GM12878 (cell line): ENCODE measurements around the gene C17orf78. TPM values are rescaled to one million over a fixed set of nuclear protein-coding genes. Genes with fewer than 3 reads are reported as not detected.

ENCODE experiments used
- DPF2 ChIP-seq: fragments of 450-650 bp; IDR thresholded peaks from 2 replicates; pipeline ENCODE4 v1.6.1; 2017; ENCODE audit warnings: mild to moderate bottlenecking
- EZH2 ChIP-seq: IDR thresholded peaks from 2 replicates; pipeline ENCODE4 v1.6.1; 2012; ENCODE audit warnings: low read depth, mild to moderate bottlenecking, control low read depth, inconsistent platforms, low read length, borderline replicate concordance; ENCODE audit not compliant: control insufficient read depth
- IRF3 ChIP-seq: fragments of 450-650 bp; IDR thresholded peaks from 2 replicates; pipeline ENCODE4 v1.6.1; 2014; ENCODE audit warnings: mild to moderate bottlenecking
- MEF2A ChIP-seq: IDR thresholded peaks from 2 replicates; pipeline ENCODE4 v1.6.1; 2011; ENCODE audit warnings: low read depth, mild to moderate bottlenecking, low read length, moderate library complexity; ENCODE audit not compliant: insufficient read depth
- MTA3 ChIP-seq: IDR thresholded peaks from 2 replicates; pipeline ENCODE4 v1.6.1; 2012; ENCODE audit warnings: low read length, inconsistent platforms, borderline replicate concordance
- NFYB ChIP-seq: IDR thresholded peaks from 2 replicates; pipeline ENCODE4 v1.6.1; 2011; ENCODE audit warnings: low read depth, mild to moderate bottlenecking, low read length, improper control_type of control experiment, moderate library complexity; ENCODE audit not compliant: insufficient read depth
- NRF1 ChIP-seq: conservative IDR thresholded peaks from 2 replicates; pipeline ENCODE4 v1.6.1; 2011; ENCODE audit warnings: mild to moderate bottlenecking, low read depth, low read length, improper control_type of control experiment
- PAX5 ChIP-seq: IDR thresholded peaks from 2 replicates; pipeline ENCODE4 v1.6.1; 2011; ENCODE audit warnings: low read depth, low read length, borderline replicate concordance
- PKNOX1 ChIP-seq: fragments of 450-650 bp; IDR thresholded peaks from 2 replicates; pipeline ENCODE4 v1.6.1; 2016; ENCODE audit warnings: mild to moderate bottlenecking
- PML ChIP-seq: IDR thresholded peaks from 2 replicates; pipeline ENCODE4 v1.6.1; 2012; ENCODE audit warnings: low read length, inconsistent platforms
- SPI1 ChIP-seq: IDR thresholded peaks from 2 replicates; pipeline ENCODE4 v1.6.1; 2011; ENCODE audit warnings: low read depth, mild to moderate bottlenecking, low read length, moderate library complexity, borderline replicate concordance; ENCODE audit not compliant: insufficient read depth
- SREBF2 ChIP-seq: IDR thresholded peaks from 2 replicates; pipeline ENCODE4 v1.6.1; 2012; ENCODE audit warnings: mild to moderate bottlenecking, low read length
- SRF ChIP-seq, 2 experiments: IDR thresholded peaks; 2 replicates each; pipeline ENCODE4 v1.6.1; 2011; ENCODE audit warnings: low read depth in 2 of 2, low read length in 2 of 2, mild to moderate bottlenecking in 1 of 2, moderate library complexity in 1 of 2
- USF1 ChIP-seq: IDR thresholded peaks from 2 replicates; pipeline ENCODE4 v1.6.1; 2011; ENCODE audit warnings: borderline replicate concordance, low read depth, mild to moderate bottlenecking, moderate library complexity, mixed read lengths, low read length; ENCODE audit not compliant: insufficient read depth; ENCODE audit errors: extremely low read length
- ZBTB33 ChIP-seq: fragments of 450-650 bp; IDR thresholded peaks from 2 replicates; pipeline ENCODE4 v1.6.1; 2017; ENCODE audit warnings: mild to moderate bottlenecking
- ZBTB4 ChIP-seq: fragments of 450-650 bp; formaldehyde crosslinking; IDR thresholded peaks from 2 replicates; pipeline ENCODE4 v1.4.0; 2022; ENCODE audit warnings: mild to moderate bottlenecking, moderate library complexity
- ZNF592 ChIP-seq: fragments of 450-650 bp; IDR thresholded peaks from 2 replicates; pipeline ENCODE4 v1.6.1; 2017; ENCODE audit warnings: mild to moderate bottlenecking, moderate library complexity
- polyA plus RNA-seq, 11 experiments: library from polyadenylated mRNA; depleted of rRNA in 4 of 11; unstranded in 6 of 11; stranded (reverse) in 5 of 11; fragments of >200 nt; fragmentation: Nextera tagmentation in 4 of 11; fragmentation: Illumina TruSeq in 1 of 11; extraction: Ambion mirVana in 4 of 11; extraction: Trizol in 1 of 11; gene quantifications; 1 replicate in 1 of 11; 2 replicates in 10 of 11; pipeline versions ENCODE4 v1.2.1 to v1.2.3, GENCODE V29; 2011 to 2016; ENCODE audit warnings: inconsistent platforms in 2 of 11, missing spikeins in 2 of 11, low read depth in 1 of 11
- total RNA-seq, 4 experiments: library from RNA; depleted of rRNA in 3 of 4; stranded (reverse); fragments of >200 nt in 3 of 4; fragmentation: Illumina TruSeq in 1 of 4; extraction: Trizol in 1 of 4; gene quantifications; 2 replicates each; pipeline versions ENCODE4 v1.2.1 to v1.2.3, GENCODE V29; 2013 to 2021

C17orf78 gene
- total and polyA plus RNA-seq, 10 of the 15 experiments (the other 5 are each of a cell fraction or from before 2014, with no cell fraction given), result 0.10 TPM; not detected in 9

GRCh38 chr17:37430051-37430627 lies 54.4 kb downstream of the C17orf78 start (continued):
- TF ChIP-seq NRF1, result no peak
- no peak for TF ChIP-seq EZH2
- no peak for TF ChIP-seq ZBTB33
- no peak for TF ChIP-seq USF1
- no peak for TF ChIP-seq NFYB
- 0 out of 2 replicates have a peak, but pooled peaks have one; percentile 44 for TF ChIP-seq DPF2
- TF ChIP-seq PKNOX1, result no peak
- TF ChIP-seq PML, result no peak
- no peak for TF ChIP-seq SREBF2
- no peak for TF ChIP-seq SRF (IDR thresholded peaks at IDR 0.05; ENCODE audit: low read depth in 2 of 2, low read length in 2 of 2)
- TF ChIP-seq IRF3, result no peak
- no peak for TF ChIP-seq ZNF592
- TF ChIP-seq SPI1, result no peak
- TF ChIP-seq MTA3, result no peak
- no peak for TF ChIP-seq PAX5
- peak; percentile 66 for TF ChIP-seq MEF2A
- no peak for TF ChIP-seq ZBTB4 (CRISPR knock-in tag)
